ENCODE measurements around the gene MAPRE2.

Gene MAPRE2

DNA sequence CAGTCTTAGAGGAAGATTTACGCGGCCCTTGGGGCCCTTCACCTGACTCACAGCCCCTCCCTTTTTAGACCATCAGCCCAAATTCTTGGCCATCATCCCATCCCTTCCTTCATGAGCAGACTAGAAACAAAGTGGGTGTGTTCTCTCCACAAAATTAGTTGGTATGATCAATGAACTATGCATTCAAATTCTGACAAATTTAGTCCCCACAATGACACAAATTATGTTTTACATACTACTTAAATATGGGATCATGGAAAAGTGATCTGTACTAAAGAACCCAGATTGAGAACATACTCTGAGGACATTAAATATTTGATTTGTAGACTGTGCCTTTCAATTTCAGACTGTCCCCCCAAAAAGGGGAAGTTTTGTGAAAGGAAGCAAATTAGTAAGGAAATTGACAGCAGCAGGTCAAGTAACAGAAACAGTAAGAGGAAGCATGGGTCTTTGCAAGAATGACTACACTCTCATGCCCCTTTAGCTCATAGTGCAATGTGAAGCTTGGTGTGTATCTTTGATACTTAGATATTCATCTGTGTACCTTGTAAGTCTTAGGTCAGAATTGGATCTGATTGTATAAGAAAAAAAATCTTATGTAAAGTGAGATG is 2.2 kb upstream of the MAPRE2 start:
- DNase-seq, result no peak

- no peak for DNase-seq
Measured at GRCh38 chr18:35040638-35040987, 600 bp upstream of the MAPRE2 start.

DNA sequence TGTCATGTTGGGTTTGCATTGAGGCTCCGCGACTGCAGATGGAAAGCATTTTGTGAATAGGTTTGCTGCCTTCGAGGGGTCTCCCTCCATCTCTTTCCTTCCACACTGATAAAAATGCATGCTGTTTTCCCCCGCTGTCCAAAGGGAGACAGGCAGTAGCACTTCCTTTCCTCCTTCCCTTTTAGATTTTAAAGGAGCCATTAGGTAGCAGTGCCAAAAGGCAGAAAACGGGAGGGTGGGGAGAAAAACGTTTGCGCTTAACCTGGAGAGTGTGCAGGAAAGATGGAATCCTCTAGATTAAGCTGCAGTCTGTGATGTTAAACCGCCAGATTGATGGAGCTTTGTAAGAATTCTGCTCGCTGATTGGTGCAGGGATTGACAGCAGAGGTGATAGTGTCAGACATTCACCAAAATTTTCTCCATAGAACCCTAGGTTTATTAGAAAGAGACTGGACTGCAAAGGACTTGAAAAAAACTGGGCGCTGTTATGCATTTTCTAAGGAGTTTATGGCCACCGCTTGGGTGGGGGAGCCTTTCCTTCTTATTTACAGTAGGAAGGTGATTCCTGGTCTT is 688 bp downstream of the MAPRE2 start:
- DNase-seq, result no peak

- no peak for DNase-seq
Measured at GRCh38 chr18:35042389-35043071, 1.3 kb downstream of the MAPRE2 start.

- no peak for DNase-seq
Measured at GRCh38 chr18:35043207-35043606, 2.0 kb downstream of the MAPRE2 start.

DNA sequence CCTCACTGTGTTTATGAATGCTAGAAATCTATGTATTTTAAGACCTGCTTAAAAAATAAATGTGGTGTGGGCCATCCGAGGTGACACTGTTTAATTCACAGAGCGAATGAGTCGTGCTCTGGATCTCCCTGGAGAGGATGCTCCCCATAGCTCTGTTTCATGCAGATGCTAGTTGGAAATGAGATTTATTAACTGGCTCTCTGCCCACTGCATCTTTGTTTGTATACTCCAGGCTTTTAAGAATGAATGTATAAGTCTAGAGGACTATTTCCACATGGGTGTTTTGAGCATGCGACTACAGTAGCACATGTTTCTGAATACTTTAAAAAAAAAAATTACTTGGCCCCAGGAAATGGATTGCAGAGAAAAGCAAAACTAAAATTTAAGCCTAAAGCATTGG is 3.9 kb downstream of the MAPRE2 start:
- peak; percentile 18 for DNase-seq

GRCh38 chr18:35045806-35046205 is 4.6 kb downstream of the MAPRE2 start:
- DNase-seq, result no peak

DNA sequence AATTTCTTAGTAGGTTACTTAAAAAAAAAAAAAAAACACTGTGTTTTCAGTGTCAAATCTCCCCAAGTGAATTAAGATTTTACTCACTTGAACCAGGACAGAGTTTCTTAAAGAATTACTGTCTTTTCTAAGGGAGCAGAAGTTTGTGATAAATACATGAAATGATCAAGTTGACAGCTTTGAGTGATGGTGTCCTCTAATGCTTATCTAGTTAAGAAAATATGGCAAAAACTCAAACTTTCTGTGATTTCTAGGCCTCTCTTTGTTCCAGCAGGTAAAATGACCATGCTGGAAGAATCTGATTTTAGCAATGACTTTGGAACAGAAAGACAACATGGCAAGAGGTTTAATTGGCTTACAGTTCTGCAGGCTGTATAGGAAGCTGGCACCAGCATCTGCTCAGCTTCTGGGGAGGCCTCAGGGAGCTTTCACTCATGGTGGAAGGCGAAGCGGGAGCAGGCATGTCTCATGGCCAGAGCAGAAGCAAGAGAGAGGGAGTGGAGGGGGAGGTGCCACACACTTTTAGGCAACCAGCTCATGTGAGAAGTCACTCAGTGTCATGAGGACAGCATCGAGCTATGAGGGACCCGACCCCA is 6.6 kb downstream of the MAPRE2 start:
- DNase-seq, result no peak

- DNase-seq, result no peak
Measured at GRCh38 chr18:35049111-35050027, 8.2 kb downstream of the MAPRE2 start.

GRCh38 chr18:35050028-35050546 is 8.9 kb downstream of the MAPRE2 start:
- no peak for DNase-seq

- no peak for DNase-seq
Measured at GRCh38 chr18:35050705-35051195, 9.5 kb downstream of the MAPRE2 start.

GRCh38 chr18:35051641-35052377 is 10.6 kb downstream of the MAPRE2 start:
- DNase-seq, result no peak

- DNase-seq, result no peak
Measured at GRCh38 chr18:35054401-35054800, 13.2 kb downstream of the MAPRE2 start.

GRCh38 chr18:35055105-35055504 is 13.9 kb downstream of the MAPRE2 start:
- no peak for DNase-seq

- DNase-seq, result no peak
Measured at GRCh38 chr18:35055726-35056125, 14.5 kb downstream of the MAPRE2 start.

DNA sequence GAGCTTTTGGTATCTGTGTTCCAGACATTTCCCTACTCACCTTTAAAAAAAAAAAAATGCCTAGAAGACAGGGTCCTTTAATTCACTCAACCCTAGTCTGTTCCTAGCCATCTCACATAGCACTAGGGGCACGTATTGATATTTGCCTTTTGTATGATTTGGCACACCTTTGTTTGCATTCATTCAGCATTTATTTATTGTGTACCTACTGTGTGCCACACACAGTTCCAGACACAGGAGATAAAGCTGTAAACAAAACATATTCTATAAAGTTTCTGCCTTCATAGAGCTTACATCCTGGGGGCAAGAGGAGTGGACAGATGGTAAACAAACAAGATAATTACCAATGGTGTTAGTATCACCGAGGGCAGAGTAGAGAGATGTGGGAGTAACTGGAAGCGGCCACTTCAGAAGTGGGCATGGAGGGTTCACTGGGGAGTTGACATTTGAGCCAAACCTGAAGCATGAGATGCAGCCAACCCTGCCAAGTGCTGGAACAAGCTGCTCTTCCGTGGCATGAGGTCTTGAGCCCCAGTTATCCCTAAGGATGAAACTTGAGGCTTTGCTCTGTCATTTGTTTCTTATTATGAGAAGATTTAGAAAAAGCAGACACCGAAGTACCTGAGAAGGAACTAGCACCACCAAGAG is 18.2 kb downstream of the MAPRE2 start:
- DNase-seq, result no peak

- no peak for DNase-seq
Measured at GRCh38 chr18:35060122-35060815, 19.1 kb downstream of the MAPRE2 start.

DNA sequence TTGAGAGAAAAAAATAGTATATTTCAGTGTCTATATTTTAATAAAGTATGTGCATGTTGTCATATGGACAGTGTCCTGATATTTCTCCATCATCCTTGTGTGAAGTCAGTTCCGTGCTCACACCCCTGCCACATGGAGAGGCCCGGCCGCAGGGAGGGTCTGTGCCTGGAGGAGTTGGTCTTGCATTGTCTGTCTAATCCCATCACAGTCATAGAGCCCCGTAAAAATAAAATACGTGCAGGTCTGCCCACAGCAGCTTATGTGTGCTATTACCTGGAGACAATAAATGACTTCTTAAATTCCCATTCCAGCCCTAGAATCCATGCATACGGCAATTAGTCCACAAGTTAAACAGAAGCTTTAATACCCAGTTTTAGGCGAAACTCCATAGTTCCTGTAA is 20.1 kb downstream of the MAPRE2 start:
- no peak for DNase-seq

DNA sequence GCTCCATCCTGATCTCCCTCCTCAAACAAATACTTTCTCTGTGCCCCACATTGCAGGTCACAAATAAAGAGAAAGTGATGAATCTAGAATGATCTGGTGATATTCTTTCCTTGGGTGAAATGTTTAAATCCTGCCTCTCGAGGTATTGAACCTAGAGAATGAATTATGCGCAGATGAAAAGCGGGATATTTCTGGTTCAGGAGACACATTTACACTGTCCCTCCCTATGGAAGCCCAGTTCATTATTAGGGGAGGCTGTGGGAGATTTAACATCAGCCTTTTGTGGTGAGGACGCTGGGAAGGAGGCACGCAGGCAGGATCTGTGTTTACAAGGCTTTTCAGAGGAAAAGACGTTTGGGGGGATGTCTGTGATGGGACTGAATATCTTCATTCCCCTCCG is 20.6 kb downstream of the MAPRE2 start:
- DNase-seq, result no peak

- no peak for DNase-seq
Measured at GRCh38 chr18:35062408-35062807, 21.2 kb downstream of the MAPRE2 start.
